Mesothelial cell of epicardium (in vitro differentiated cells): ENCODE measurements around the gene TANGO2. TPM values are rescaled to one million over a fixed set of nuclear protein-coding genes. Genes with fewer than 3 reads are reported as not detected.

Experiments
- DNase-seq, 2 experiments: peaks; one replicate each; pipeline ENCODE4 v3.0.0; 2021; ENCODE audit warnings: low spot score in 2 of 2; ENCODE audit not compliant: unreplicated experiment in 2 of 2
- H3K27ac Mint-ChIP-seq: 2 replicates; pipeline ENCODE4 v1.8.0; 2021; ENCODE audit warnings: mixed read lengths
- H3K27me3 Mint-ChIP-seq: 2 replicates; pipeline ENCODE4 v1.8.0; 2021; ENCODE audit warnings: low read depth, mixed read lengths
- H3K36me3 Mint-ChIP-seq: 2 replicates; pipeline ENCODE4 v1.8.0; 2021; ENCODE audit warnings: mixed read lengths
- H3K4me1 Mint-ChIP-seq: 2 replicates; pipeline ENCODE4 v1.8.0; 2021; ENCODE audit warnings: mixed read lengths
- H3K4me3 Mint-ChIP-seq: 2 replicates; pipeline ENCODE4 v1.8.0; 2021; ENCODE audit warnings: mild to moderate bottlenecking, moderate library complexity, mixed read lengths
- H3K9me3 Mint-ChIP-seq: 2 replicates; pipeline ENCODE4 v1.8.0; 2021; ENCODE audit warnings: mixed read lengths
- total RNA-seq: library from RNA; stranded (reverse); gene quantifications from 3 replicates; pipeline ENCODE4 v1.2.1, GENCODE V29; 2021
- TF ChIP-seq, protein P1 (sequence below): fragments of 200-600 bp; sonication (generic); IDR thresholded peaks from one replicate; pipeline ENCODE4 v1.5.0; 2021; ENCODE audit warnings: antibody characterized with exemption; ENCODE audit not compliant: unreplicated experiment

Gene TANGO2
- total RNA-seq, 1 donor from 2014 or later, result 15.6 TPM

DNA sequence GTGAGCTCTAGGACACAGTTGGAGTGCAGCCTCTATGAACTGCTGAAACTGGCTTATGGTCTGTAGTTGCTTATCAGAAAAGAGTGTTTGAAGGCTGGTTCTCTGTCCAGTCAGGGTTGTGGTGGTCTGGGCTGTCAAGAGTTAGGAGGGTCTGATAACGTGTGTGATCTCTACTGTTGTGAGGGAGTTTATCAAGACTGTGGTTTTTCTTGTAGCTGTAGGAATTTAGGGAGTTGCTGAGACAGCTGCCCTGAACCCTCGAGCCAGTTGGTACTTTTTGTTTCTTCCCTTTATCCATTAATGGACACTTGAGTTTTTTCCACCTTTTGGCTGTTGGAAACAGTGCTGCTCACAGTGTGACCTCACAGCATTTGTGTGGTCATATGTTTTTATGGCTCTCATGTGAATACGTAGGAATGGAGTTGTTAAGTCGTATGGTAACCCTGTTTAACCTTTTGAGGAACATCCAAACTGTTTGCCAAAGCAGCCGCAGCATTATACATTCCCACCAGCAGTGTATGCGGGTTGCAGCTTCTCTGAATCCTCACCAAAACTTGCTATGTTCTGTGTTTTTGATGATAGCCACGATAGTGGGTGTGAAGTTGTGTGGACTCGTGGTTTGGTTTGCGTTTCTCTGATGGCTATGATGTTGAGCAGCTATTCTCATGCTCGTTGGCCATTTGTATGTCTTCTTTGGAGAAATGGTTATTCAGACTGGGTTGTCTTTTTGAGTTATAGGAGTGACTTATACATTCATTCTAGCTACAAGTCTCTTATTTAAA, 38.3 kb downstream of the TANGO2 start:
- Mint-ChIP-seq H3K27me3 (no peaks in the 10 kb centered on the region), H3K27ac (peak overlapping the region; percentile 5), H3K9me3 (no peaks in the 10 kb centered on the region), H3K4me1 (peaks cover 4% of the 10 kb centered on the region), H3K36me3 (peaks cover 4% of the 10 kb centered on the region), H3K4me3 (no peak overlapping the region)
- DNase-seq, result no peak
- TF ChIP-seq, protein P1, sequence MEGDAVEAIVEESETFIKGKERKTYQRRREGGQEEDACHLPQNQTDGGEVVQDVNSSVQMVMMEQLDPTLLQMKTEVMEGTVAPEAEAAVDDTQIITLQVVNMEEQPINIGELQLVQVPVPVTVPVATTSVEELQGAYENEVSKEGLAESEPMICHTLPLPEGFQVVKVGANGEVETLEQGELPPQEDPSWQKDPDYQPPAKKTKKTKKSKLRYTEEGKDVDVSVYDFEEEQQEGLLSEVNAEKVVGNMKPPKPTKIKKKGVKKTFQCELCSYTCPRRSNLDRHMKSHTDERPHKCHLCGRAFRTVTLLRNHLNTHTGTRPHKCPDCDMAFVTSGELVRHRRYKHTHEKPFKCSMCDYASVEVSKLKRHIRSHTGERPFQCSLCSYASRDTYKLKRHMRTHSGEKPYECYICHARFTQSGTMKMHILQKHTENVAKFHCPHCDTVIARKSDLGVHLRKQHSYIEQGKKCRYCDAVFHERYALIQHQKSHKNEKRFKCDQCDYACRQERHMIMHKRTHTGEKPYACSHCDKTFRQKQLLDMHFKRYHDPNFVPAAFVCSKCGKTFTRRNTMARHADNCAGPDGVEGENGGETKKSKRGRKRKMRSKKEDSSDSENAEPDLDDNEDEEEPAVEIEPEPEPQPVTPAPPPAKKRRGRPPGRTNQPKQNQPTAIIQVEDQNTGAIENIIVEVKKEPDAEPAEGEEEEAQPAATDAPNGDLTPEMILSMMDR, result no peak

DNA sequence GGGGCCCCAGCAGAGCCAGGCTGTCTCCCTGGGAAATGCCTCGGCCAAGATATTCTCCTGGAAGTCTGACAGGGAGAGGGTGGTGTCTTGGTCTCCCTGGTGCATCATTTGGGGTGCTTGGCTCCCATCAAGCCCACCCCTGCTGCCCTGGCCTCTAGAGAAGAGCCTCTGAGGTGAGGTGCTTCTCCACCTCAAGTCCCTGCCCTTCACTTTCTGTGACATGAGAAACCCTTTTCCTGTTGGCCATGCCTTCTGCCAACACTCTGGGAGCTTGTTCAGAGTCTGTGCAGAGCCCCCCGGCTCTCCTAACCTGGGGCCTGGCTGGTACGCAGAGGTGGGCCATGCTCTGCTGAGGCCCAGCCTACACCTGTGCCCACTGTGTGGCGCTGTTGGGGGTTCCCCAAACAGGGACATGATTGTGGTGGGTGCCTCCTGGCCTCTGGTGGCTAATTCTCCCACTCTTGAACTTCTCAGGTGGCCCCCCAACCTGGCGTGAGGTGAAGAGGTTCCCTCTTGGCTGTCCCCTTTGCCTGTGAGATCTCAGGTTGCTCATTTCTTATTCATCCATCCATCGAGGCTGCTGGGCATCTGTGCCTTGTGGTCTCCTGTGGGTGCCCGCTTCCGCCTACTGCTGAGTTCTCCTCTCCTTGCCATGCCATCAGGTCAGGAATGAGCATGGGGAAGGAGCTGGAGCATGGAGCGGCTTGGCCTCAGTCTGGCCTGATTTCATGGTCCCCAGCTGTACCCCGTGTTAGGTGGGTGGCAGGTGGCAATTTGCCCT, 40.0 kb downstream of the TANGO2 start:
- H3K4me3 Mint-ChIP-seq, result no peak overlapping the region
- peaks cover 4% of the 10 kb centered on the region for H3K4me1 Mint-ChIP-seq
- no peak overlapping the region for H3K27ac Mint-ChIP-seq
- H3K9me3 Mint-ChIP-seq, result no peaks in the 10 kb centered on the region
- peaks cover 4% of the 10 kb centered on the region for H3K36me3 Mint-ChIP-seq
- H3K27me3 Mint-ChIP-seq, result no peaks in the 10 kb centered on the region
- TF ChIP-seq, protein P1, result no peak
- DNase-seq, result no peak

DNA sequence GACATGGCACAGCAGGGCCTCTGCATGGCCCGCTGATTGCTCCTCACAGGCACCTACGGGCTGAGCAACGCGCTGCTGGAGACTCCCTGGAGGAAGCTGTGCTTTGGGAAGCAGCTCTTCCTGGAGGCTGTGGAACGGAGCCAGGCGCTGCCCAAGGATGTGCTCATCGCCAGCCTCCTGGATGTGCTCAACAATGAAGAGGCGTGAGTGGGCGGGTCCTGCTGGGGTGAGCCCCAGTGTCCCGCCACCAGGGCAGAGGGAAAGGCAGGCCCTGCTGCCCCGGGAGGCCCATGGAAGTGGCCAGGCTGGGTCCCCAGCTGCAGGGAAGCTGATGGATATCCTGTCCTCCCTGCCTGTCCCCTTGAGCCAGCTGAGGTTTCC, 40.6 kb downstream of the TANGO2 start:
- DNase-seq, result no peak
- peaks cover 4% of the 10 kb centered on the region for H3K36me3 Mint-ChIP-seq
- no peak overlapping the region for H3K4me3 Mint-ChIP-seq
- H3K4me1 Mint-ChIP-seq, result peaks cover 4% of the 10 kb centered on the region
- no peaks in the 10 kb centered on the region for H3K9me3 Mint-ChIP-seq
- TF ChIP-seq, protein P1, result no peak
- H3K27me3 Mint-ChIP-seq, result no peaks in the 10 kb centered on the region
- H3K27ac Mint-ChIP-seq, result no peak overlapping the region

DNA sequence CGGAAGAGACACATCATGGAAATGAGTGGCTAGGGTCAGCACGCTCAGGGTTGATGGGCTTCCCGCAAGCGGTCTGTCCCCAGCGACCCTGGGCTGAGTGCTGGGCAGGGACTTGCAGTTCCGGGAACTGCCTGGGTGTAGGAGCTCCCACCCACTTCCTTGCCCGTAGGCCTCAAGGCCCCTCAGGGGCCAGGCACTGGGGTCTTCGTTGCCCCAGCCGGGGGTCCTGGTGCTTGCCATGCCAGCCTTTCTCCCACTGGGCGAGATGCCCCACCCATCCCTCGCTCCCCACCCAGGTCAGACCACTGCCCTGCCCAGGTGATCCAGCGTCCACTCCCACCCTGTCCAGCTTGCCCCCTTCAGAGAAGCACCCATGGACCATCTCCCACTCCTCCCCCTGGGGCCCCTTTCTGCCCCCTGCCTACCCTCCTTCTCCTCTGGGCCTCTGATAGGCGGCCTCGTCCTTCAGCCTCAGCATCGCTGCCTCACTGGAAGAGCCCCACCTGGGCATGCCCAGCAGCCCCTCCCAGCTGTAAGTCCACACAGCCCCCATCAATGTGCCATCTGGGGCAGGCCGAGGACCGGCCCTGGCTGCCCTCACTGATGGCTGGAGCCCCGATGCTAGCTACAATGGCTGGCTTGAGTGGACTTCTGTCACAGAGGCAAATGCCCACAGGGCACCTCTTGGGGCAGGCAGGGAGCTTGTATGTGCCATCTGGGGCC, 41.3 kb downstream of the TANGO2 start:
- H3K4me3 Mint-ChIP-seq, result no peak overlapping the region
- peaks cover 4% of the 10 kb centered on the region for H3K36me3 Mint-ChIP-seq
- peaks cover 4% of the 10 kb centered on the region for H3K4me1 Mint-ChIP-seq
- no peak for DNase-seq
- TF ChIP-seq, protein P1, result no peak
- H3K27ac Mint-ChIP-seq, result no peak overlapping the region
- no peaks in the 10 kb centered on the region for H3K9me3 Mint-ChIP-seq
- no peaks in the 10 kb centered on the region for H3K27me3 Mint-ChIP-seq

DNA sequence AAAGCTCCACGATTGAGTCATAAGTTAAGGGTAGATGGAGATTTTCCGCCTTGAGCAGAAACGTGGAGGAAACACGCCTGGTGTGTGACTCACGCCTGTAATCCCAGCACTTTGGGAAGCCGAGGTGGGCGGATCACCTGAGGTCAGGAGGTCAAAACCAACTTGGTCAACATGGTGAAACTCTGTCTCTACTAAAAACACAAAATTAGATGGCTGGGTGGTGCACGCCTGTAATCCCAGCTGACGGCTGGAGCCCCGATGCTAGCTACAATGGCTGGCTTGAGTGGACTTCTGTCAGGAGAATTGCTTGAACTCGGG, 41.8 kb downstream of the TANGO2 start:
- Mint-ChIP-seq H3K27me3 (no peaks in the 10 kb centered on the region), H3K9me3 (no peaks in the 10 kb centered on the region), H3K27ac (no peak overlapping the region), H3K4me3 (no peak overlapping the region), H3K4me1 (peaks cover 4% of the 10 kb centered on the region), H3K36me3 (peaks cover 4% of the 10 kb centered on the region)
- no peak for DNase-seq
- TF ChIP-seq, protein P1, result no peak
